HG03469 (cell line): ENCODE data around the gene OR6C2.
"Not testable (repeated sequence)": the region's sequence is repeated elsewhere in the genome, so short reads cannot be mapped to it uniquely, and the experiment has no call there.

Source experiments
- ATAC-seq: cut with Tn5 transposase; IDR thresholded peaks from one replicate; pipeline ENCODE4 v1.9.1; 2021; ENCODE audit warnings: mild to moderate bottlenecking, moderate library complexity, moderate number of reproducible peaks; ENCODE audit not compliant: unreplicated experiment

Gene OR6C2

GRCh38 chr12:55470088-55470829, 26.4 kb downstream of the OR6C2 start, which contains the start of gene OR6C70:
Gene OR6C70 (minus strand): TSS chr12:55470138. CDS start chr12:55470138, 0 bp downstream.
- ATAC-seq: no peak

- ATAC-seq: no peak
Observed at GRCh38 chr12:55472264-55472663, 28.4 kb downstream of the OR6C2 start.

GRCh38 chr12:55479136-55479535, 35.3 kb downstream of the OR6C2 start:
- ATAC-seq: not testable (repeated sequence)

GRCh38 chr12:55484284-55484683, 40.4 kb downstream of the OR6C2 start:
- not testable (repeated sequence) for ATAC-seq

- no peak for ATAC-seq
Observed at GRCh38 chr12:55492078-55492477, 48.2 kb downstream of the OR6C2 start, which contains the start of gene OR6C68. Gene OR6C68 (plus strand): TSS chr12:55492378. CDS start chr12:55492378, 0 bp downstream.

- no peak for ATAC-seq
Observed at GRCh38 chr12:55495490-55495889, 51.6 kb downstream of the OR6C2 start.

GRCh38 chr12:55499231-55499630, 55.4 kb downstream of the OR6C2 start:
- no peak for ATAC-seq

- no peak for ATAC-seq
Observed at GRCh38 chr12:55499810-55500252, 56.0 kb downstream of the OR6C2 start.

- no peak for ATAC-seq
Observed at GRCh38 chr12:55501601-55502000, 57.7 kb downstream of the OR6C2 start.
